ENCODE measurements around the gene TRAPPC14.
"Not testable (repeated sequence)": the region's sequence is repeated elsewhere in the genome, so short reads cannot be mapped to it uniquely, and the experiment has no call there.

Gene TRAPPC14

GRCh38 chr7:100189061-100189460, 30.5 kb upstream of the TRAPPC14 start:
- no peak overlapping the region for H3K27ac ChIP-seq (ENCODE audit: insufficient read depth, low read depth, low read length, poor library complexity, severe bottlenecking)
- H3K4me1 ChIP-seq (ENCODE audit: control insufficient read depth, insufficient read depth, low read length), result no peaks in the 10 kb centered on the region
- no peaks in the 10 kb centered on the region for H3K27me3 ChIP-seq (ENCODE audit: control insufficient read depth, insufficient read depth, low read length, poor library complexity, severe bottlenecking)
- H3K4me3 ChIP-seq (ENCODE audit: insufficient read depth, low read depth, low read length), result no peak overlapping the region
- H3K9me3 ChIP-seq (ENCODE audit: control insufficient read depth, low read length), result no peaks in the 10 kb centered on the region
- WGBS, 2 experiments, result 91 to 92% methylated on average over 3 of the region's 3 CpGs
- no peaks in the 10 kb centered on the region for H3K36me3 ChIP-seq (ENCODE audit: control insufficient read depth, insufficient read depth, low read length)

GRCh38 chr7:100185726-100186125, 27.2 kb upstream of the TRAPPC14 start:
- no peak overlapping the region for H3K4me3 ChIP-seq (ENCODE audit: insufficient read depth, low read depth, low read length)
- no peaks in the 10 kb centered on the region for H3K9me3 ChIP-seq (ENCODE audit: control insufficient read depth, low read length)
- no peak overlapping the region for H3K27ac ChIP-seq (ENCODE audit: insufficient read depth, low read depth, low read length, poor library complexity, severe bottlenecking)
- H3K4me1 ChIP-seq (ENCODE audit: control insufficient read depth, insufficient read depth, low read length), result no peaks in the 10 kb centered on the region
- no peaks in the 10 kb centered on the region for H3K27me3 ChIP-seq (ENCODE audit: control insufficient read depth, insufficient read depth, low read length, poor library complexity, severe bottlenecking)
- WGBS, 2 experiments, result 83 to 85% methylated on average over 2 of the region's 2 CpGs
- no peaks in the 10 kb centered on the region for H3K36me3 ChIP-seq (ENCODE audit: control insufficient read depth, insufficient read depth, low read length)

- H3K27me3 ChIP-seq (ENCODE audit: control insufficient read depth, insufficient read depth, low read length, poor library complexity, severe bottlenecking); H3K27ac ChIP-seq (ENCODE audit: insufficient read depth, low read depth, low read length, poor library complexity, severe bottlenecking); H3K36me3 ChIP-seq (ENCODE audit: control insufficient read depth, insufficient read depth, low read length); H3K4me3 ChIP-seq (ENCODE audit: insufficient read depth, low read depth, low read length); H3K4me1 ChIP-seq (ENCODE audit: control insufficient read depth, insufficient read depth, low read length); H3K9me3 ChIP-seq (ENCODE audit: control insufficient read depth, low read length): not testable (repeated sequence)
- 89 to 92% methylated on average over 6 of the region's 6 CpGs for WGBS, 2 experiments
Observed at GRCh38 chr7:100183090-100183489, 24.6 kb upstream of the TRAPPC14 start.

- H3K27me3 ChIP-seq (ENCODE audit: control insufficient read depth, insufficient read depth, low read length, poor library complexity, severe bottlenecking); H3K4me1 ChIP-seq (ENCODE audit: control insufficient read depth, insufficient read depth, low read length); H3K36me3 ChIP-seq (ENCODE audit: control insufficient read depth, insufficient read depth, low read length); H3K4me3 ChIP-seq (ENCODE audit: insufficient read depth, low read depth, low read length); H3K9me3 ChIP-seq (ENCODE audit: control insufficient read depth, low read length); H3K27ac ChIP-seq (ENCODE audit: insufficient read depth, low read depth, low read length, poor library complexity, severe bottlenecking): not testable (repeated sequence)
- WGBS, 2 experiments, result 85 to 89% methylated on average over 5 to 6 of the region's 6 CpGs
Observed at GRCh38 chr7:100182616-100183015, 24.1 kb upstream of the TRAPPC14 start.

- H3K9me3 ChIP-seq (ENCODE audit: control insufficient read depth, low read length); H3K27ac ChIP-seq (ENCODE audit: insufficient read depth, low read depth, low read length, poor library complexity, severe bottlenecking); H3K4me3 ChIP-seq (ENCODE audit: insufficient read depth, low read depth, low read length); H3K4me1 ChIP-seq (ENCODE audit: control insufficient read depth, insufficient read depth, low read length); H3K36me3 ChIP-seq (ENCODE audit: control insufficient read depth, insufficient read depth, low read length); H3K27me3 ChIP-seq (ENCODE audit: control insufficient read depth, insufficient read depth, low read length, poor library complexity, severe bottlenecking): not testable (repeated sequence)
- 94 to 98% methylated on average over 3 of the region's 3 CpGs for WGBS, 2 experiments
Observed at GRCh38 chr7:100180084-100180483, 21.6 kb upstream of the TRAPPC14 start.

GRCh38 chr7:100177045-100178001, 18.8 kb upstream of the TRAPPC14 start, which contains the start of the genes GPC2 and STAG3:
Gene GPC2, minus strand, starts transcription at chr7:100177381. Its CDS starts 182 bp downstream, at chr7:100177199.
Gene STAG3, plus strand, starts transcription at chr7:100177918. Its CDS starts 2,639 bp downstream, at chr7:100180557.
- H3K4me1 ChIP-seq (ENCODE audit: control insufficient read depth, insufficient read depth, low read length), result no peaks in the 10 kb centered on the region
- H3K9me3 ChIP-seq (ENCODE audit: control insufficient read depth, low read length), result no peaks in the 10 kb centered on the region
- peak within 1 kb of the TSS; percentile 36 for H3K27ac ChIP-seq (ENCODE audit: insufficient read depth, low read depth, low read length, poor library complexity, severe bottlenecking)

GRCh38 chr7:100176096-100177044, 17.8 kb upstream of the TRAPPC14 start:
- Histone ChIP-seq H3K4me3 (ENCODE audit: insufficient read depth, low read depth, low read length) (peak overlapping the region; percentile 96), H3K4me1 (ENCODE audit: control insufficient read depth, insufficient read depth, low read length) (no peaks in the 10 kb centered on the region), H3K9me3 (ENCODE audit: control insufficient read depth, low read length) (no peaks in the 10 kb centered on the region), H3K27ac (ENCODE audit: insufficient read depth, low read depth, low read length, poor library complexity, severe bottlenecking) (peak overlapping the region; percentile 36), H3K27me3 (ENCODE audit: control insufficient read depth, insufficient read depth, low read length, poor library complexity, severe bottlenecking) (peaks cover 8% of the 10 kb centered on the region), H3K36me3 (ENCODE audit: control insufficient read depth, insufficient read depth, low read length) (peaks cover 4% of the 10 kb centered on the region)
- 44 to 55% methylated on average over 12 to 14 of the region's 14 CpGs for WGBS, 2 experiments

More at GRCh38 chr7:100177045-100178001, 18.8 kb upstream of the TRAPPC14 start, which contains the start of the genes GPC2 and STAG3:
- Histone ChIP-seq H3K36me3 (ENCODE audit: control insufficient read depth, insufficient read depth, low read length) (peaks cover 4% of the 10 kb centered on the region), H3K4me3 (ENCODE audit: insufficient read depth, low read depth, low read length) (peak within 1 kb of the TSS; percentile 96), H3K27me3 (ENCODE audit: control insufficient read depth, insufficient read depth, low read length, poor library complexity, severe bottlenecking) (no peaks in the 10 kb centered on the region)
- 26% methylated on average over 78 of the region's 78 CpGs for WGBS, 2 experiments

- peaks cover 4% of the 10 kb centered on the region for H3K36me3 ChIP-seq (ENCODE audit: control insufficient read depth, insufficient read depth, low read length)
- no peak overlapping the region for H3K27ac ChIP-seq (ENCODE audit: insufficient read depth, low read depth, low read length, poor library complexity, severe bottlenecking)
- H3K27me3 ChIP-seq (ENCODE audit: control insufficient read depth, insufficient read depth, low read length, poor library complexity, severe bottlenecking), result peaks cover 18% of the 10 kb centered on the region
- H3K9me3 ChIP-seq (ENCODE audit: control insufficient read depth, low read length), result no peaks in the 10 kb centered on the region
- 93 to 94% methylated on average over 14 of the region's 14 CpGs for WGBS, 2 experiments
- H3K4me1 ChIP-seq (ENCODE audit: control insufficient read depth, insufficient read depth, low read length), result peaks cover 7% of the 10 kb centered on the region
- H3K4me3 ChIP-seq (ENCODE audit: insufficient read depth, low read depth, low read length), result no peak overlapping the region
Observed at GRCh38 chr7:100175296-100175935, 16.9 kb upstream of the TRAPPC14 start.

- Histone ChIP-seq H3K9me3 (ENCODE audit: control insufficient read depth, low read length) (no peaks in the 10 kb centered on the region), H3K4me1 (ENCODE audit: control insufficient read depth, insufficient read depth, low read length) (peaks cover 10% of the 10 kb centered on the region), H3K4me3 (ENCODE audit: insufficient read depth, low read depth, low read length) (no peak overlapping the region), H3K27ac (ENCODE audit: insufficient read depth, low read depth, low read length, poor library complexity, severe bottlenecking) (no peak overlapping the region), H3K36me3 (ENCODE audit: control insufficient read depth, insufficient read depth, low read length) (peaks cover 4% of the 10 kb centered on the region), H3K27me3 (ENCODE audit: control insufficient read depth, insufficient read depth, low read length, poor library complexity, severe bottlenecking) (peaks cover 19% of the 10 kb centered on the region)
- 96 to 97% methylated on average over 5 of the region's 5 CpGs for WGBS, 2 experiments
Observed at GRCh38 chr7:100174582-100174981, 16.1 kb upstream of the TRAPPC14 start.

Measured in ectodermal cell (in vitro differentiated cells).